ENCODE results near the gene RXRB.

RXRB gene

GRCh38 chr6:33163540-33163939 lies 36.9 kb downstream of the RXRB start:
- no peak for DNase-seq (ENCODE audit: low spot score)
- TF ChIP-seq, protein P1, sequence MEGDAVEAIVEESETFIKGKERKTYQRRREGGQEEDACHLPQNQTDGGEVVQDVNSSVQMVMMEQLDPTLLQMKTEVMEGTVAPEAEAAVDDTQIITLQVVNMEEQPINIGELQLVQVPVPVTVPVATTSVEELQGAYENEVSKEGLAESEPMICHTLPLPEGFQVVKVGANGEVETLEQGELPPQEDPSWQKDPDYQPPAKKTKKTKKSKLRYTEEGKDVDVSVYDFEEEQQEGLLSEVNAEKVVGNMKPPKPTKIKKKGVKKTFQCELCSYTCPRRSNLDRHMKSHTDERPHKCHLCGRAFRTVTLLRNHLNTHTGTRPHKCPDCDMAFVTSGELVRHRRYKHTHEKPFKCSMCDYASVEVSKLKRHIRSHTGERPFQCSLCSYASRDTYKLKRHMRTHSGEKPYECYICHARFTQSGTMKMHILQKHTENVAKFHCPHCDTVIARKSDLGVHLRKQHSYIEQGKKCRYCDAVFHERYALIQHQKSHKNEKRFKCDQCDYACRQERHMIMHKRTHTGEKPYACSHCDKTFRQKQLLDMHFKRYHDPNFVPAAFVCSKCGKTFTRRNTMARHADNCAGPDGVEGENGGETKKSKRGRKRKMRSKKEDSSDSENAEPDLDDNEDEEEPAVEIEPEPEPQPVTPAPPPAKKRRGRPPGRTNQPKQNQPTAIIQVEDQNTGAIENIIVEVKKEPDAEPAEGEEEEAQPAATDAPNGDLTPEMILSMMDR (IDR thresholded peaks at IDR 0.05; ENCODE audit: extremely low read depth, missing control alignments): no peak

- DNase-seq (ENCODE audit: low spot score): peak; percentile 90
- TF ChIP-seq, protein P1 (IDR thresholded peaks at IDR 0.05; ENCODE audit: extremely low read depth, missing control alignments): peak; percentile 93
Measured at GRCh38 chr6:33161354-33162331, 38.8 kb downstream of the RXRB start.

DNA sequence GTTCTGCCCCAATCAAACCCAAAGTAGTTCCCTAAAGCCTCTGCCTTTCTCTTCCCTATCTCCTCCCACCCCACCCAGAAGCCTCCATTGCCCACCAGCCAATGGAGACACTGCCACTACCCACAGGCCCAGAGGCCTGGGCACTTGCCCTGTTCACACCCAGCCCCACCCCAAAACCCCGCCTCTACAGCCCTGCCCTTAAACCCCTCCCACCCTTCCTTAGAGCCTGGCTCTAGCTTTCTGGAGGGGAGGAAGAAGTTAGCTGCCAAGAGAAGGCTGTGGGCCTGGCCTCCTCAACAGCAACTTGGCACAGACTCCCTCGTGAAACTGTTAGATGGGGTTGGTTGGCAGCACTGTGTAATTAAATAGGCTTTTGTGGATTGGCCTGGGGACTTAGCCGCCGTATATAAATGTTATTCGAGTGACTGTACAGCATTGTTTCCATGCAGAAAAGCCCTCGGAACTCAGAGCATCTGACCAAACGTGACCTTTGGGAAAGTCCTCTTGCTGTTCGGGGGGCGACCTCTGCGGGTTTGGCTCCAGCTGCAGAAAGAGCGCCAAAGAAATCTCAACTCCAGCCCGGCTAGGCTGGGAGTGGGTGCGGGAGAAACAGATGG lies 39.6 kb downstream of the RXRB start:
- DNase-seq (ENCODE audit: low spot score): no peak
- TF ChIP-seq, protein P1 (IDR thresholded peaks at IDR 0.05; ENCODE audit: extremely low read depth, missing control alignments): no peak

DNA sequence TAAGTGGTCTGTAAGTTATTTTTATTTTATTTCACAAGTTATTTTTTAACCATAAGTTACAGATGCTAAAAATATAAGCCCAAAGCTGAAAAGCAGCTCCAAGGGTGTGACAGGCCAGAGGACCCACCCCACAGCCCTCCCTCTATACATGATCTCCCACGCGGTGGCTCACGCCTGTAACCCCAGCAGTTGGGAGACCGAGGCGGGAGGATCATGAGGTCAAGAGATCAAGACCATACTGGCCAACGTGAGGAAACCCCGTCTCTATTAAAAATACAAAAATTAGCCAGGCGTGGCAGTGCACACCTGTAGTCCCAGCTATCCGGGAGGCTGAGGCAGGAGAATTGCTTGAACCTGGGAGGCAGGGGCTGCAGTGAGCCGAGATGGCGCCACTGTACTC lies 40.4 kb downstream of the RXRB start:
- no peak for DNase-seq (ENCODE audit: low spot score)

DNA sequence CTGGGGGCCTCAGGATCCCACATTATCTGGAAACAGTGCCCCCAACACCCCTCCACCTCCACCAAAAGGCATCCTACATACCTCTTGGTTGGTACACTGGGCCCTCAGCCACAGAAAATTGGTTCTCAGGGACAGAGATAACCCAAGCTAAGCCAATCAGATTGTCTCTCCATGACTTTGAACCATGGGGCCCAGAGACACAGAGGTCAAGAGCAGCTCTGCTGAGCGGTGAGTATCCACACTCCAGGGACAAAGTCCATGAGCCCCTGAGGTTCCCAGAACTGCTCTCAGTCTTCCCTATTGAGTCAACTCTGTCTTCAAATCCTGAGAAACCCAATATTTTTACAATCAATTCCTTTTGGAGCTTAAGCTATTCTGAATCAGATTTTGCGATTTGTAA lies 43.5 kb downstream of the RXRB start:
- no peak for DNase-seq (ENCODE audit: low spot score)
- TF ChIP-seq, protein P1 (IDR thresholded peaks at IDR 0.05; ENCODE audit: extremely low read depth, missing control alignments): no peak

More for the DNA sequence above, 40.4 kb downstream of the RXRB start:
- TF ChIP-seq, protein P1 (IDR thresholded peaks at IDR 0.05; ENCODE audit: extremely low read depth, missing control alignments): no peak

- TF ChIP-seq, protein P1 (IDR thresholded peaks at IDR 0.05; ENCODE audit: extremely low read depth, missing control alignments): no peak
- no peak for DNase-seq (ENCODE audit: low spot score)
Measured at GRCh38 chr6:33156561-33156960, 43.9 kb downstream of the RXRB start.

GRCh38 chr6:33154349-33154748 lies 46.1 kb downstream of the RXRB start:
- TF ChIP-seq, protein P1 (IDR thresholded peaks at IDR 0.05; ENCODE audit: extremely low read depth, missing control alignments): no peak
- DNase-seq (ENCODE audit: low spot score): no peak

Data from GM20000 (cell line).